H1 (cell line): ENCODE results near the gene RAET1L. TPM values are rescaled to one million over a fixed set of nuclear protein-coding genes. Genes with fewer than 3 reads are reported as not detected.

ENCODE experiments used
- CTCF ChIA-PET: fragments of 300-600 bp; sonication (Branson Sonifier 250); formaldehyde crosslinking; loops from one replicate; lab custom pipeline; 2021; ENCODE audit not compliant: partially characterized antibody; lab: Charles Lee
- POLR2A ChIA-PET: fragments of 300-600 bp; sonication (Branson Sonifier 250); formaldehyde crosslinking; loops from one replicate; lab custom pipeline; 2021; ENCODE audit warnings: inconsistent platforms; ENCODE audit not compliant: partially characterized antibody; lab: Charles Lee
- DNase-seq, 2 experiments: peaks; one replicate each; pipeline versions ENCODE4 v3.0.0 to v3.0.0-alpha.2; 2010 to 2022; ENCODE audit warnings: low spot score in 2 of 2, low read depth in 1 of 2, mixed read lengths in 1 of 2
- FAIRE-seq: peaks from 2 replicates; lab custom pipeline; 2011; peaks lifted over from hg19 to GRCh38; lab: Jason Lieb, UNC
- H2AFZ ChIP-seq: 2 replicates; pipeline ENCODE4 v1.8.1; 2012; ENCODE audit warnings: low read length, inconsistent platforms
- H2AK5ac ChIP-seq: 2 replicates; pipeline ENCODE4 v1.6.1; 2013; ENCODE audit warnings: low read depth, low read length
- H2BK120ac ChIP-seq: replicated peaks from 2 replicates; pipeline ENCODE3; 2013; ENCODE audit warnings: low read depth, low read length, inconsistent platforms
- H2BK12ac ChIP-seq: 2 replicates; pipeline ENCODE4 v1.6.1; 2013; ENCODE audit warnings: low read depth, low read length
- H2BK15ac ChIP-seq: 2 replicates; pipeline ENCODE4 v1.6.1; 2013; ENCODE audit warnings: low read length
- H2BK20ac ChIP-seq: 2 replicates; pipeline ENCODE4 v1.6.1; 2013; ENCODE audit warnings: low read length
- H2BK5ac ChIP-seq: 2 replicates; pipeline ENCODE4 v1.6.1; 2013; ENCODE audit warnings: low read depth, low read length
- H3K14ac ChIP-seq: 2 replicates; pipeline ENCODE4 v1.6.1; 2013; ENCODE audit warnings: inconsistent platforms; ENCODE audit not compliant: insufficient read length
- H3K18ac ChIP-seq: 2 replicates; pipeline ENCODE4 v1.6.1; 2013; ENCODE audit warnings: low read length; ENCODE audit errors: extremely low read depth
- H3K23ac ChIP-seq: 2 replicates; pipeline ENCODE4 v1.6.1; 2013; ENCODE audit warnings: inconsistent platforms; ENCODE audit not compliant: insufficient read length
- H3K23me2 ChIP-seq: 2 replicates; pipeline ENCODE4 v1.6.1; 2013; ENCODE audit warnings: low read depth, low read length
- H3K27ac ChIP-seq: 2 replicates; pipeline ENCODE4 v1.6.1; 2011; ENCODE audit warnings: low read depth, low read length, inconsistent platforms
- H3K27me3 ChIP-seq, 4 experiments: replicated peaks in 1 of 4; 1 replicate in 1 of 4; 2 replicates in 3 of 4; pipeline versions ENCODE4 v1.6.1 to v1.8.1; 2011 to 2013; ENCODE audit warnings: low read length in 3 of 4, mild to moderate bottlenecking in 3 of 4, inconsistent platforms in 2 of 4, mixed read lengths in 2 of 4, moderate library complexity in 1 of 4; ENCODE audit not compliant: control insufficient read depth in 3 of 4, insufficient read depth in 3 of 4; ENCODE audit errors: extremely low read depth in 1 of 4
- H3K36me3 ChIP-seq, 4 experiments: 2 replicates each; pipeline versions ENCODE4 v1.6.1 to v1.8.1; 2011 to 2013; ENCODE audit warnings: mild to moderate bottlenecking in 4 of 4, low read length in 3 of 4, moderate library complexity in 2 of 4, control low read depth in 1 of 4, inconsistent platforms in 1 of 4; ENCODE audit not compliant: insufficient read depth in 4 of 4, control insufficient read depth in 2 of 4
- H3K4ac ChIP-seq: replicated peaks from 2 replicates; pipeline ENCODE3; 2013; ENCODE audit warnings: low read length, low read depth, mixed read lengths, inconsistent platforms; ENCODE audit not compliant: insufficient read length
- H3K4me1 ChIP-seq, 4 experiments: replicated peaks in 1 of 4; 1 replicate in 1 of 4; 2 replicates in 3 of 4; pipeline versions ENCODE4 v1.6.1 to v1.8.1; 2011 to 2013; ENCODE audit warnings: low read length in 3 of 4, inconsistent platforms in 2 of 4, mixed read lengths in 1 of 4; ENCODE audit not compliant: insufficient read depth in 4 of 4, control insufficient read depth in 3 of 4
- H3K4me2 ChIP-seq, 2 experiments: 2 replicates each; pipeline versions ENCODE4 v1.6.1 to v1.8.1; 2011 to 2013; ENCODE audit warnings: low read depth in 2 of 2, low read length in 2 of 2, control low read depth in 1 of 2, inconsistent platforms in 1 of 2, mild to moderate bottlenecking in 1 of 2; ENCODE audit not compliant: insufficient read depth in 1 of 2
- H3K4me3 ChIP-seq, 4 experiments: fragments of 200-600, 300-600 bp in 1 of 4; sonication (generic), shearing (Covaris generic), sonication (Bioruptor Twin) in 1 of 4; 2 replicates each; pipeline versions ENCODE4 v1.5.1 to v1.8.1; 2011 to 2016; ENCODE audit warnings: low read length in 4 of 4, low read depth in 3 of 4, control low read depth in 2 of 4, inconsistent platforms in 2 of 4, mild to moderate bottlenecking in 2 of 4, mixed read lengths in 1 of 4, moderate library complexity in 1 of 4; ENCODE audit not compliant: insufficient read depth in 2 of 4; ENCODE audit errors: extremely low read depth in 1 of 4
- H3K56ac ChIP-seq: replicated peaks from 2 replicates; pipeline ENCODE3; 2013; ENCODE audit warnings: low read depth, mild to moderate bottlenecking, mixed read lengths, low read length, inconsistent platforms; ENCODE audit not compliant: insufficient read length
- H3K79me1 ChIP-seq: 2 replicates; pipeline ENCODE4 v1.6.1; 2013; ENCODE audit warnings: low read depth, low read length, control low read depth
- H3K79me2 ChIP-seq, 2 experiments: 2 replicates each; pipeline versions ENCODE4 v1.6.1 to v1.8.1; 2012 to 2013; ENCODE audit warnings: low read length in 2 of 2, mild to moderate bottlenecking in 2 of 2, inconsistent platforms in 1 of 2; ENCODE audit not compliant: insufficient read depth in 2 of 2, control insufficient read depth in 1 of 2
- H3K9ac ChIP-seq, 4 experiments: replicated peaks in 1 of 4; 1 replicate in 1 of 4; 2 replicates in 3 of 4; pipeline versions ENCODE4 v1.6.1 to v1.8.1; 2011 to 2013; ENCODE audit warnings: low read depth in 3 of 4, low read length in 3 of 4, control low read depth in 2 of 4, mild to moderate bottlenecking in 2 of 4, moderate library complexity in 2 of 4, inconsistent platforms in 1 of 4; ENCODE audit errors: extremely low read depth in 1 of 4
- H3K9me3 ChIP-seq, 2 experiments: 2 replicates each; pipeline versions ENCODE4 v1.6.1 to v1.8.1; 2012 to 2013; ENCODE audit warnings: mild to moderate bottlenecking in 2 of 2, moderate library complexity in 2 of 2, control low read depth in 1 of 2, inconsistent platforms in 1 of 2, low read depth in 1 of 2, low read length in 1 of 2, mixed read lengths in 1 of 2; ENCODE audit not compliant: insufficient read depth in 2 of 2
- H4K20me1 ChIP-seq, 2 experiments: replicated peaks in 1 of 2; 2 replicates each; pipeline versions ENCODE3 to v1.8.1; 2011 to 2013; ENCODE audit warnings: inconsistent platforms in 2 of 2, low read length in 2 of 2, mild to moderate bottlenecking in 1 of 2; ENCODE audit not compliant: insufficient read depth in 2 of 2, control insufficient read depth in 1 of 2
- H4K5ac ChIP-seq: 2 replicates; pipeline ENCODE4 v1.6.1; 2013; ENCODE audit warnings: low read length, low read depth, mixed read lengths, inconsistent platforms; ENCODE audit not compliant: insufficient read length
- H4K8ac ChIP-seq: 2 replicates; pipeline ENCODE4 v1.8.0; 2013; ENCODE audit warnings: mild to moderate bottlenecking, moderate library complexity, low read length, inconsistent platforms; ENCODE audit not compliant: insufficient read depth; ENCODE audit errors: extremely low read depth
- H4K91ac ChIP-seq: replicated peaks from 2 replicates; pipeline ENCODE3; 2013; ENCODE audit warnings: low read length, mixed read lengths, inconsistent platforms; ENCODE audit not compliant: insufficient read length
- E2F6 ChIP-seq: IDR thresholded peaks from 2 replicates; pipeline ENCODE4 v1.6.1; 2012; ENCODE audit warnings: inconsistent platforms
- EGR1 ChIP-seq: IDR thresholded peaks from 2 replicates; pipeline ENCODE4 v1.6.1; 2011; ENCODE audit warnings: low read depth, low read length, borderline replicate concordance
- JUND ChIP-seq: IDR thresholded peaks from 2 replicates; pipeline ENCODE4 v1.6.1; 2011; ENCODE audit warnings: mild to moderate bottlenecking, improper control_type of control experiment, low read length
- MAFK ChIP-seq: IDR thresholded peaks from 2 replicates; pipeline ENCODE4 v1.6.1; 2012; ENCODE audit warnings: low read depth, mild to moderate bottlenecking, improper control_type of control experiment, low read length
- POU5F1 ChIP-seq: IDR thresholded peaks from 2 replicates; pipeline ENCODE4 v1.6.1; 2011; ENCODE audit warnings: low read depth, mild to moderate bottlenecking, low read length, moderate library complexity
- TAF7 ChIP-seq: optimal IDR thresholded peaks from 2 replicates; pipeline ENCODE3; 2011; ENCODE audit warnings: low read depth, mild to moderate bottlenecking, inconsistent platforms, low read length, moderate library complexity, borderline replicate concordance
- WGBS, 2 experiments: shearing (Covaris generic) in 1 of 2; methylation state at CpG; one replicate each; pipeline versions ENCODE4 v1.1.6 to v1.1.7; 2013 to 2015; ENCODE audit warnings: low lambda C conversion rate in 2 of 2, mixed read lengths in 2 of 2, inconsistent platforms in 1 of 2, low coverage in 1 of 2, missing lambda C conversion rate in 1 of 2; ENCODE audit not compliant: insufficient replicate concordance in 2 of 2, insufficient coverage in 1 of 2, insufficient read length in 1 of 2; ENCODE audit errors: extremely low coverage in 1 of 2, missing lambda C conversion rate in 1 of 2; 5-methylcytosine and 5-hydroxymethylcytosine counted together
- polyA plus RNA-seq, 7 experiments: library from polyadenylated mRNA; depleted of rRNA in 3 of 7; stranded (reverse) in 5 of 7; unstranded in 2 of 7; fragments of >200 nt in 5 of 7; fragments of 200-250 nt in 2 of 7; gene quantifications; 1 replicate in 5 of 7; 2 replicates in 1 of 7; 4 replicates in 1 of 7; pipeline versions ENCODE4 v1.2.1 to v1.2.3, GENCODE V29; 2011 to 2013; ENCODE audit warnings: missing spikeins in 2 of 7, mixed read lengths in 2 of 7
- total RNA-seq: library from RNA; stranded (reverse); fragmentation: NEBNext Ultra II Directional; extraction: Animal tissue kit (Norgen Biotek cat#: 25700); gene quantifications from 2 replicates; pipeline ENCODE4 v1.2.1, GENCODE V29; 2021

The RAET1L gene
- total and polyA plus RNA-seq, 2 of the 8 experiments (the other 6 are each of a cell fraction or from before 2014, with no cell fraction given), result not detected

- DNase-seq (peak in 1 of 2 experiments; percentile 33), FAIRE-seq (no peak)
- TF ChIP-seq POU5F1 (no peak), TAF7 (no peak), EGR1 (no peak), E2F6 (no peak), MAFK (no peak), JUND (no peak)
- Histone ChIP-seq H3K79me1 (no peaks in the 10 kb centered on the region), H3K56ac (no peak overlapping the region), H3K27ac (no peak overlapping the region), H2BK120ac (no peak overlapping the region), H2BK5ac (no peak overlapping the region), H4K8ac (no peak overlapping the region), H3K79me2 (no peaks in the 10 kb centered on the region), H2AK5ac (no peak overlapping the region), H3K23me2 (no peaks in the 10 kb centered on the region; the same call in 1 of the 2 replicates), H3K9me3 (no peaks in the 10 kb centered on the region; a peak in 1 of 4 replicates), H2BK15ac (no peak overlapping the region), H3K4me3 (no peak overlapping the region), H3K14ac (no peak overlapping the region), H2BK12ac (no peak overlapping the region), H3K23ac (no peak overlapping the region), H3K9ac (no peak overlapping the region), H3K18ac (no peak overlapping the region), H4K91ac (no peak overlapping the region), H3K4me1 (no peaks in the 10 kb centered on the region), H3K4ac (no peak overlapping the region), H2AFZ (no peak overlapping the region), H3K4me2 (no peak overlapping the region), H4K20me1 (peaks cover 0 to 3% of the 10 kb centered on the region in 2 experiments), H2BK20ac (no peak overlapping the region), H4K5ac (no peak overlapping the region), H3K27me3 (peaks cover 9 to 55% (median 32%) of the 10 kb centered on the region in 4 experiments), H3K36me3 (no peaks in the 10 kb centered on the region)
- WGBS, 2 experiments, result 81% methylated on average over 4 of the region's 4 CpGs; no CpG with 5 or more reads in 1 of the 2 experiments
- CTCF ChIA-PET, result interaction anchor here (1.4 kb wide), 1 partner anchor 29 kb away, joined by 4 read pairs; no protein-coding TSS in a partner anchor
- POLR2A ChIA-PET, result no interaction called here
These were observed 48.1 kb downstream of the RAET1L start for GRCh38 chr6:149977221-149977620.
